ENCODE data around the gene LAMA3. TPM values are rescaled to one million over a fixed set of nuclear protein-coding genes. Genes with fewer than 3 reads are reported as not detected.
A peak's percentile ranks its signal among the peaks of the same experiment; 100 is the strongest.

The LAMA3 gene
- total RNA-seq, 1 donor from 2014 or later, result 1.9 TPM

DNA sequence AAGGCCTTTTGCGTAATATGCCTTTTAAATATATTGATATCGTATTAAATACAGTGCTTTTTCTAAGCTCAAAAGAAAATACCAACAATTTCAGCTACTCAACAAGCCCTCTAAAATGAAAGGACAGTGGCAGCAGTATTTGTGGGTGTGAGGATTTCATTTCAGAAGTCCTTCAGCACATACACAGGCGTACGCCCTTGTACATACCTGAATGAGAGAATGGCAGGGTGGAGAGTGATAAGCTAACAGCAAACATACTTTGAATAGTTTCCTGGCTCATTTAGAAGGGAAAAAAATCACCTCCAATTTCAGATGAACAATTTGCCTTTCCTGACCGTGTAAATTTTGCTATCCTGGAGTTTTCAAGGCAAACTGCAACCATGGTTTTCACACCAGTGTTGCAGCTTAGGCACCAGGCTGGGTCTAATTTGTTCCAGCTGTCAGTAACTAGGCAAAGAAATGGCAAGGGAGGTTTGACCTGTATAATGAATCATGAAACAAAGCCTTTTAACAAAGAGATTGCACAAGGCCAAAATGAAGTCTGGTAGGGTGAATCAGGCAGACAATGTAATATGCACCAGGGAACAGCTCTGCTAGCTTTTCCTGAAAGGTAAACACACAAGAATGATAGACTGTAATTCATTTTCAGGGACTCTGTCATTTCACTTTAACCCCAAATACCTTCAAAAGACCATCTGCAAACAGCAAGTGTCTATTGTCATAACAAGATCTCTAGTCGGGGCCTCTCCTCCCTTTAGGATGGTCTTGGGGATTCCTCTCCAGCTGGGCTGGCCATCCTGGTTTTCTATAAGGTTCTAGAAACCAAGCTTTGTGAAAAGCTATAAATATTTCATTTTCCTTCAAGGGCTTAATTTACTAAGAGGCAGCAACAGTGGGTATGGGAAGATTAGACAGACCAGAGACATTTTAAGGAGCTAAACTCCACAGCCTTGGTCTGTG is 38.0 kb upstream of the LAMA3 start:
- Mint-ChIP-seq H3K4me3 (ENCODE audit: unreplicated experiment) (no peak overlapping the region), H3K4me1 (ENCODE audit: low read depth) (no peaks in the 10 kb centered on the region), H3K9me3 (ENCODE audit: low read depth) (no peaks in the 10 kb centered on the region), H3K27ac (ENCODE audit: unreplicated experiment) (no peak overlapping the region), H3K27me3 (ENCODE audit: low read depth) (peaks cover 8% of the 10 kb centered on the region), H3K36me3 (ENCODE audit: low read depth) (no peaks in the 10 kb centered on the region)
- no peak for DNase-seq (ENCODE audit: low spot score)
- TF ChIP-seq, protein P1, sequence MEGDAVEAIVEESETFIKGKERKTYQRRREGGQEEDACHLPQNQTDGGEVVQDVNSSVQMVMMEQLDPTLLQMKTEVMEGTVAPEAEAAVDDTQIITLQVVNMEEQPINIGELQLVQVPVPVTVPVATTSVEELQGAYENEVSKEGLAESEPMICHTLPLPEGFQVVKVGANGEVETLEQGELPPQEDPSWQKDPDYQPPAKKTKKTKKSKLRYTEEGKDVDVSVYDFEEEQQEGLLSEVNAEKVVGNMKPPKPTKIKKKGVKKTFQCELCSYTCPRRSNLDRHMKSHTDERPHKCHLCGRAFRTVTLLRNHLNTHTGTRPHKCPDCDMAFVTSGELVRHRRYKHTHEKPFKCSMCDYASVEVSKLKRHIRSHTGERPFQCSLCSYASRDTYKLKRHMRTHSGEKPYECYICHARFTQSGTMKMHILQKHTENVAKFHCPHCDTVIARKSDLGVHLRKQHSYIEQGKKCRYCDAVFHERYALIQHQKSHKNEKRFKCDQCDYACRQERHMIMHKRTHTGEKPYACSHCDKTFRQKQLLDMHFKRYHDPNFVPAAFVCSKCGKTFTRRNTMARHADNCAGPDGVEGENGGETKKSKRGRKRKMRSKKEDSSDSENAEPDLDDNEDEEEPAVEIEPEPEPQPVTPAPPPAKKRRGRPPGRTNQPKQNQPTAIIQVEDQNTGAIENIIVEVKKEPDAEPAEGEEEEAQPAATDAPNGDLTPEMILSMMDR (IDR thresholded peaks at IDR 0.05), result no peak

DNA sequence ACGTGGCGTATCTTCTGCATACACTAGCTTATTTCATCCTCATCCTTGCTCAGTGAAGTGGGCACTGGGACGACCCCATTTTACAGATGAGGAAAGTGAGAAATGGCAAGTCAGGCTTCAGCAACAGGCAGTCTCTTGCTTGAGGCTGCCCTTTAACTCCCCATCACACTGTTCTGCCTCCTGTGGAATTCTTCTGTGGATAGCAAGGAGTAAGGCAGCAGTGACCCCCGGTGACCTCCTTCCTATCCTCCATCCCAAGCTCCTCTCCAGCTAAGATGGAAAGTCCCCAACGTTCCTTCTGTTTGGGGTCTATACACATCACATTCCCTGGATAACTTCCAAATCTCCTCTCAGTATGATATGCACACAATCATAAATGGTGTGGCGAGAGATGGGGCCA is 37.0 kb upstream of the LAMA3 start:
- no peaks in the 10 kb centered on the region for H3K9me3 Mint-ChIP-seq (ENCODE audit: low read depth)
- H3K27me3 Mint-ChIP-seq (ENCODE audit: low read depth), result peaks cover 13% of the 10 kb centered on the region
- no peaks in the 10 kb centered on the region for H3K36me3 Mint-ChIP-seq (ENCODE audit: low read depth)
- no peaks in the 10 kb centered on the region for H3K4me1 Mint-ChIP-seq (ENCODE audit: low read depth)
- no peak for DNase-seq (ENCODE audit: low spot score)
- TF ChIP-seq, protein P1 (IDR thresholded peaks at IDR 0.05), result no peak
- no peak overlapping the region for H3K27ac Mint-ChIP-seq (ENCODE audit: unreplicated experiment)
- H3K4me3 Mint-ChIP-seq (ENCODE audit: unreplicated experiment), result no peak overlapping the region

DNA sequence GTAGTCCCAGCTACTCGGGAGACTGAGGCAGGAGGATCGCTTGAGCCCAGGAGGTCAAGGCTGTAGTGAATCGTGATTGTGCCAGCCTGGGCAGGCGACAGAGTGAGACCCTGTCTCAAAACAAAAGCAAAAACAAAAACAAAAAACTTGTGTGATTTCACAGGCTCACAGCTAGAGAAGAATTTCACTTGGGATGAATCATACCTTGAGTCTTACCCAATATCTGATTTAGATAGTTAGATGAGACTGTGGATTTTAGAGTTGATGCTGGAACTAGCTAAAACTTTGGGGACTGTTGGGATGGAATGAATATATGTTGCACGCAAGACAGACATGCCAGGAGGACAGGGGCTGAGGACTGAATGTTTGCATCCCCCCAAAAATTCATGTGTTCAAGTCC is 31.0 kb upstream of the LAMA3 start:
- H3K27me3 Mint-ChIP-seq (ENCODE audit: low read depth), result peaks cover 42% of the 10 kb centered on the region
- TF ChIP-seq, protein P1 (IDR thresholded peaks at IDR 0.05), result no peak
- peaks cover 11% of the 10 kb centered on the region for H3K4me1 Mint-ChIP-seq (ENCODE audit: low read depth)
- H3K36me3 Mint-ChIP-seq (ENCODE audit: low read depth), result peaks cover 2% of the 10 kb centered on the region
- H3K27ac Mint-ChIP-seq (ENCODE audit: unreplicated experiment), result no peak overlapping the region
- H3K9me3 Mint-ChIP-seq (ENCODE audit: low read depth), result no peaks in the 10 kb centered on the region
- DNase-seq (ENCODE audit: low spot score), result no peak
- no peak overlapping the region for H3K4me3 Mint-ChIP-seq (ENCODE audit: unreplicated experiment)

DNA sequence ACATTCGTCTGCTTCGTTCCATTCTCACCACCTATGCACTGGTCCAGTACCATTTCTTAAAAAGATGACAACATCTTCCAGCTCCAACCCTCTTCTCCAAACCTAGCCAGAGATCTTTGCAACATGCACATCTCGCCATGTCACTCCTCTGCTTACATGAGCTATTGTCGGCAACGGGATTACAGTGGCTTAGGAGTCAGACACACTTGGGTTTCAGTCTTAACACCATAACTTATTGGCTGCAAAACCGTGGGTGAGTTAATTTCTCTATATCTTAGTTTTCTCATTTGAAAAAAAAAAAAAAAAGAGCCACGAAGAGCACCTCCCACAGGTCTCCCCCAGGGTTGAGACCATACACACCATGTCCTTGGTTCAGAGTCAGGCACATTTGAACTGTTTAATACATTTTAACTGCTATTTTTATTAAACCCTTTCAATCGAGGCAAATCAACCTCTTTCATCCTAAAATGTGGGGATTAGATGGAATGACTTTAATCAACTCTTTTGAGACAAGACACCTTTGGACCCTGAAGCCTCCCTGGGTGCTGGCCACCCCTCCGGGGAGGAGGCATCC is 27.4 kb upstream of the LAMA3 start:
- TF ChIP-seq, protein P1 (IDR thresholded peaks at IDR 0.05), result no peak
- peaks cover 2% of the 10 kb centered on the region for H3K36me3 Mint-ChIP-seq (ENCODE audit: low read depth)
- H3K4me1 Mint-ChIP-seq (ENCODE audit: low read depth), result peaks cover 13% of the 10 kb centered on the region
- no peaks in the 10 kb centered on the region for H3K9me3 Mint-ChIP-seq (ENCODE audit: low read depth)
- H3K27ac Mint-ChIP-seq (ENCODE audit: unreplicated experiment), result no peak overlapping the region
- DNase-seq (ENCODE audit: low spot score), result no peak
- H3K4me3 Mint-ChIP-seq (ENCODE audit: unreplicated experiment), result peak overlapping the region; percentile 63
- H3K27me3 Mint-ChIP-seq (ENCODE audit: low read depth), result peaks cover 52% of the 10 kb centered on the region

Data from chondrocyte (in vitro differentiated cells).